ENCODE results near the gene ADH1B. TPM values are rescaled to one million over a fixed set of nuclear protein-coding genes. Genes with fewer than 3 reads are reported as not detected.

The ADH1B gene
- total and polyA plus RNA-seq, 12 donors, result 20.0 to 615 (median 233) TPM

GRCh38 chr4:99341426-99341825, 20.2 kb upstream of the ADH1B start:
- intact Hi-C loops (cut with DNase I), result no loop called here
- Histone ChIP-seq H3K36me3 (replicated peaks in 1 of 2) (no peaks in the 10 kb centered on the region), H3K9me3 (replicated peaks in 1 of 3) (no peaks in the 10 kb centered on the region), H3K4me3 (no peak overlapping the region), H3K27ac (no peak overlapping the region), H3K4me1 (replicated peaks in 1 of 2) (no peaks in the 10 kb centered on the region), H3K27me3 (no peaks in the 10 kb centered on the region)
- DNase-seq, result no peak
- TF ChIP-seq CTCF (IDR thresholded peaks at IDR 0.05) (no peak), POLR2A (IDR thresholded peaks at IDR 0.05) (no peak)
- WGBS, 4 donors, result 69 to 83% (median 72%) methylated on average over 1 of the region's 1 CpG

- H3K4me1 ChIP-seq (replicated peaks in 1 of 2), result no peaks in the 10 kb centered on the region
- WGBS, 4 donors, result 78 to 87% (median 84%) methylated on average over 3 of the region's 3 CpGs
- no peak for DNase-seq
- TF ChIP-seq CTCF (IDR thresholded peaks at IDR 0.05) (no peak), POLR2A (IDR thresholded peaks at IDR 0.05) (no peak)
- intact Hi-C loops (cut with DNase I), result no loop called here
- H3K4me3 ChIP-seq, result no peak overlapping the region
- H3K27ac ChIP-seq, result no peak overlapping the region
- no peaks in the 10 kb centered on the region for H3K27me3 ChIP-seq
- H3K9me3 ChIP-seq (replicated peaks in 1 of 3), result no peaks in the 10 kb centered on the region
- H3K36me3 ChIP-seq (replicated peaks in 1 of 2), result no peaks in the 10 kb centered on the region
Measured at GRCh38 chr4:99339172-99339571, 18.0 kb upstream of the ADH1B start.

DNA sequence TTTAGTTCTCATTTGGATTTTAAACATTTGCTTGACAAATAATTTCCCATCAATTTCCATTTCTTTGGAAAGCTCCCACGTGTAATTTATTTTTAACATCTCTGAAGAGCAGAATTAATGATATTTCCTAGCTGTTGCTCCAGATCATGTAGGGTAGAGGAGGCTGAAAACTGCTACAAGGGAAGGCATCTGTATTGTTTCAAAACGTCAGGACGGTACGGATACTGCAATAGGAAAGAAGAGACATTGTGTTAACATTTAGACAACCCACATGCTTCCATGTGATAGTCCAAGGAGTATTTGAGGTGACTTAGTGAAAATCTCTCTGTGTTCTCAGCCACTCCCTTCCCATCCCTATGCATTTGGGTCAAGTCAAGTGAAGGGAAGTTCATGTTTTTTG, 15.4 kb upstream of the ADH1B start:
- Histone ChIP-seq H3K4me3 (no peak overlapping the region), H3K27ac (no peak overlapping the region), H3K36me3 (replicated peaks in 1 of 2) (no peaks in the 10 kb centered on the region), H3K9me3 (replicated peaks in 1 of 3) (no peaks in the 10 kb centered on the region), H3K4me1 (replicated peaks in 1 of 2) (no peaks in the 10 kb centered on the region), H3K27me3 (no peaks in the 10 kb centered on the region)
- no peak for DNase-seq
- intact Hi-C loops (cut with DNase I), result no loop called here
- no peak for TF ChIP-seq POLR2A (IDR thresholded peaks at IDR 0.05)
- no peak for TF ChIP-seq CTCF (IDR thresholded peaks at IDR 0.05)
- WGBS, 4 donors, result 52 to 64% (median 63%) methylated on average over 4 of the region's 4 CpGs

GRCh38 chr4:99334880-99335279, 13.7 kb upstream of the ADH1B start:
- H3K9me3 ChIP-seq (replicated peaks in 1 of 3), result no peaks in the 10 kb centered on the region
- WGBS, 4 donors, result 37 to 85% (median 71%) methylated on average over 1 of the region's 1 CpG
- no peak overlapping the region for H3K27ac ChIP-seq
- no peak overlapping the region for H3K4me3 ChIP-seq
- H3K27me3 ChIP-seq, result no peaks in the 10 kb centered on the region
- TF ChIP-seq CTCF (IDR thresholded peaks at IDR 0.05) (no peak), POLR2A (IDR thresholded peaks at IDR 0.05) (no peak)
- no peak for DNase-seq
- intact Hi-C loops (cut with DNase I), result no loop called here
- H3K36me3 ChIP-seq (replicated peaks in 1 of 2), result no peaks in the 10 kb centered on the region
- no peaks in the 10 kb centered on the region for H3K4me1 ChIP-seq (replicated peaks in 1 of 2)

Measured in adrenal gland (tissue), 12 donors.